ENCODE data around the gene NRP1. TPM values are rescaled to one million over a fixed set of nuclear protein-coding genes. Genes with fewer than 3 reads are reported as not detected.
A peak's percentile ranks its signal among the peaks of the same experiment; 100 is the strongest.

NRP1 gene
- polyA plus RNA-seq, 2 of the 4 experiments (the other 2 are of a cell fraction), result 121 to 259 TPM

GRCh38 chr10:33335801-33336581 lies 1.5 kb upstream of the NRP1 start (continued):
- TF ChIP-seq REST (IDR thresholded peaks at IDR 0.05) (0 out of 2 replicates have a peak, but pooled peaks have one; percentile 24), GATA3 (IDR thresholded peaks at IDR 0.05; ENCODE audit: borderline replicate concordance) (peak; percentile 86), JUNB (IDR thresholded peaks at IDR 0.05) (peak; percentile 68; the same call in 1 of the 2 replicates), MAX (IDR thresholded peaks at IDR 0.05) (peak; percentile 39), FOSL2 (IDR thresholded peaks at IDR 0.05) (no peak), FOSL2 (CRISPR knock-in tag; IDR thresholded peaks at IDR 0.05) (peak; percentile 21; the same call in 1 of the 2 replicates), NPAS2 (CRISPR knock-in tag; IDR thresholded peaks at IDR 0.05; ENCODE audit: borderline replicate concordance) (no peak), RARB (CRISPR knock-in tag; IDR thresholded peaks at IDR 0.05) (peak; percentile 57; the same call in 1 of the 2 replicates), EP300 (IDR thresholded peaks at IDR 0.05) (peak; percentile 76 to 92; a peak in 3 of 5 replicates), NR3C1 (IDR thresholded peaks at IDR 0.05) (no peak)

- TF ChIP-seq MYC (IDR thresholded peaks at IDR 0.05; ENCODE audit: borderline replicate concordance, low read length), result peak; percentile 44; the same call in 1 of the 2 replicates
- TF ChIP-seq ESRRA (IDR thresholded peaks at IDR 0.05; ENCODE audit: borderline replicate concordance, low read length), result no peak
- 0 out of 5 replicates have a peak, but pooled peaks of 1 of the 2 experiments have one; percentile 8 for TF ChIP-seq JUN (IDR thresholded peaks at IDR 0.05)
- 0 out of 2 replicates have a peak, but pooled peaks have one; percentile 3 for TF ChIP-seq POLR2A (IDR thresholded peaks at IDR 0.05; ENCODE audit: low read length)
- TF ChIP-seq TP53 (CRISPR knock-in tag; IDR thresholded peaks at IDR 0.05), result no peak
- TF ChIP-seq EP300 (IDR thresholded peaks at IDR 0.05), result no peak
- no peak for TF ChIP-seq NFE2L2 (conservative IDR thresholded peaks at IDR 0.05; ENCODE audit: low read length)
- H3K27ac ChIP-seq, result peak overlapping the region; percentile 99
- FAIRE-seq (no peak), DNase-seq (ENCODE audit: low read depth in 1 of 2, low spot score in 1 of 2) (peak; percentile 58 to 81), ATAC-seq (peak in 1 of 2 experiments; percentile 62; a peak in 5 of 6 replicates)
- peak overlapping the region; percentile 95 for H3K4me2 ChIP-seq
- ChIA-PET CTCF (interaction anchor here (0.7 to 4.9 kb wide), 10 partner anchors 9 to 1302 kb away, joined by 3 to 22 read pairs (median 4); no protein-coding TSS in a partner anchor), POLR2A (interaction anchor here (0.9 to 3.6 kb wide), 10 partner anchors 8 to 1193 kb away, joined by 3 to 30 read pairs (median 4); no protein-coding TSS in a partner anchor)
- no peaks in the 10 kb centered on the region for H3K9me3 ChIP-seq
- peak overlapping the region; percentile 85 for H3K4me3 ChIP-seq
- 0% methylated on average over 7 of the region's 21 CpGs for WGBS (ENCODE audit: missing lambda C conversion rate)
- peaks cover 13% of the 10 kb centered on the region for H3K4me1 ChIP-seq
These were observed 1.0 kb upstream of the NRP1 start for GRCh38 chr10:33335551-33335800.

GRCh38 chr10:33334805-33335550 lies 511 bp upstream of the NRP1 start:
- FAIRE-seq, result no peak
- peak overlapping the region; percentile 99 for H3K27ac ChIP-seq
- H3K4me1 ChIP-seq, result peaks cover 14% of the 10 kb centered on the region
- POLR2A ChIA-PET, result interaction anchor here (0.7 to 3.6 kb wide), 15 partner anchors 7 to 1193 kb away, joined by 3 to 30 read pairs (median 4); no protein-coding TSS in a partner anchor
- peak; percentile 78 to 89 for DNase-seq (ENCODE audit: low read depth in 1 of 2, low spot score in 1 of 2)
- peak overlapping the region; percentile 95 for H3K4me2 ChIP-seq
- CTCF ChIA-PET, result interaction anchor here (0.7 to 4.9 kb wide), 13 partner anchors 9 to 1303 kb away, joined by 3 to 22 read pairs (median 4); no protein-coding TSS in a partner anchor
- WGBS (ENCODE audit: missing lambda C conversion rate), result 3% methylated on average over 32 of the region's 68 CpGs
- no peaks in the 10 kb centered on the region for H3K9me3 ChIP-seq
- peak overlapping the region; percentile 85 for H3K4me3 ChIP-seq
- ATAC-seq, result peak; percentile 68 to 82
- TF ChIP-seq PBX3 (IDR thresholded peaks at IDR 0.05), result no peak
- TF ChIP-seq HOXA7 (CRISPR knock-in tag; IDR thresholded peaks at IDR 0.05), result no peak
- no peak for TF ChIP-seq MAFK (IDR thresholded peaks at IDR 0.05; ENCODE audit: partially characterized antibody)
- TF ChIP-seq POLR2A (IDR thresholded peaks at IDR 0.05; ENCODE audit: low read length), result peak; percentile 45
- TF ChIP-seq KDM1A (IDR thresholded peaks at IDR 0.05; ENCODE audit: low read depth), result no peak
- TF ChIP-seq SREBF2 (IDR thresholded peaks at IDR 0.05), result no peak
- TF ChIP-seq RCOR1 (IDR thresholded peaks at IDR 0.05; ENCODE audit: low read depth, low read length), result no peak
- TF ChIP-seq HOXB13 (CRISPR knock-in tag; IDR thresholded peaks at IDR 0.05; ENCODE audit: low read depth), result no peak
- no peak for TF ChIP-seq NPAS2 (CRISPR knock-in tag; IDR thresholded peaks at IDR 0.05; ENCODE audit: borderline replicate concordance)
- no peak for TF ChIP-seq MYC (IDR thresholded peaks at IDR 0.05; ENCODE audit: borderline replicate concordance, low read length)
- no peak for TF ChIP-seq TP53 (CRISPR knock-in tag; IDR thresholded peaks at IDR 0.05)
- TF ChIP-seq RFX5 (IDR thresholded peaks at IDR 0.05), result no peak
- TF ChIP-seq JUN (IDR thresholded peaks at IDR 0.05), result peak; percentile 15 to 71; a peak in 3 of 5 replicates
- TF ChIP-seq ZFP36 (IDR thresholded peaks at IDR 0.05; ENCODE audit: borderline replicate concordance, partially characterized antibody), result no peak
- TF ChIP-seq E2F6 (IDR thresholded peaks at IDR 0.05; ENCODE audit: borderline replicate concordance, low read depth), result peak; percentile 44
- TF ChIP-seq ELK1 (IDR thresholded peaks at IDR 0.05; ENCODE audit: low read depth, low read length), result no peak
